H9 (cell line): ENCODE data around the gene HLA-DRB1. TPM values are rescaled to one million over a fixed set of nuclear protein-coding genes. Genes with fewer than 3 reads are reported as not detected.
A peak's percentile ranks its signal among the peaks of the same experiment; 100 is the strongest.

Experiments used
- DNase-seq: peaks from one replicate; pipeline ENCODE4 v3.0.0-alpha.2; 2017
- H2AFZ ChIP-seq: one replicate; pipeline ENCODE4 v1.6.1; 2013; ENCODE audit warnings: mild to moderate bottlenecking, low read length, control low read depth, moderate library complexity
- H2AK5ac ChIP-seq: 2 replicates; pipeline ENCODE4 v1.6.1; 2013; ENCODE audit warnings: low read length, control low read depth, mixed read lengths; ENCODE audit not compliant: insufficient read length
- H2BK120ac ChIP-seq: one replicate; pipeline ENCODE4 v1.6.1; 2013; ENCODE audit warnings: low read depth, mild to moderate bottlenecking, low read length, control low read depth, inconsistent platforms; ENCODE audit not compliant: poor library complexity, severe bottlenecking
- H2BK12ac ChIP-seq: 2 replicates; pipeline ENCODE4 v1.6.1; 2013; ENCODE audit warnings: low read length, control low read depth, mixed read lengths, low read depth; ENCODE audit not compliant: insufficient read length
- H2BK15ac ChIP-seq: 2 replicates; pipeline ENCODE4 v1.6.1; 2013; ENCODE audit warnings: low read depth, low read length, control low read depth
- H2BK20ac ChIP-seq: one replicate; pipeline ENCODE4 v1.6.1; 2013; ENCODE audit warnings: low read depth, mild to moderate bottlenecking, low read length, control low read depth, inconsistent platforms; ENCODE audit not compliant: poor library complexity, severe bottlenecking
- H2BK5ac ChIP-seq: 2 replicates; pipeline ENCODE4 v1.6.1; 2013; ENCODE audit warnings: low read length, control low read depth, mixed read lengths; ENCODE audit not compliant: insufficient read length
- H3K14ac ChIP-seq: 2 replicates; pipeline ENCODE4 v1.6.1; 2013; ENCODE audit warnings: low read length, control low read depth; ENCODE audit not compliant: insufficient read depth
- H3K18ac ChIP-seq: 2 replicates; pipeline ENCODE4 v1.6.1; 2013; ENCODE audit warnings: low read depth, mild to moderate bottlenecking, mixed read lengths, low read length, control low read depth; ENCODE audit not compliant: insufficient read length
- H3K23ac ChIP-seq: 2 replicates; pipeline ENCODE4 v1.6.1; 2013; ENCODE audit warnings: low read length, control low read depth, mixed read lengths, low read depth; ENCODE audit not compliant: insufficient read length
- H3K23me2 ChIP-seq: 2 replicates; pipeline ENCODE4 v1.6.1; 2013; ENCODE audit warnings: low read depth, mild to moderate bottlenecking, mixed read lengths, low read length, control low read depth; ENCODE audit not compliant: insufficient read length, poor library complexity, severe bottlenecking
- H3K27ac ChIP-seq: 2 replicates; pipeline ENCODE4 v1.5.1; 2013; ENCODE audit warnings: low read length, control low read depth, mixed read lengths, low read depth; ENCODE audit not compliant: insufficient read length
- H3K27me3 ChIP-seq: 2 replicates; pipeline ENCODE4 v1.6.1; 2013; ENCODE audit warnings: low read length, control low read depth, inconsistent platforms; ENCODE audit not compliant: insufficient read depth
- H3K4ac ChIP-seq: 2 replicates; pipeline ENCODE4 v1.6.1; 2013; ENCODE audit warnings: low read depth, mild to moderate bottlenecking, control low read depth, inconsistent platforms, low read length, moderate library complexity
- H3K4me1 ChIP-seq: 2 replicates; pipeline ENCODE4 v1.6.1; 2013; ENCODE audit warnings: low read length, control low read depth, inconsistent platforms; ENCODE audit not compliant: insufficient read depth
- H3K4me2 ChIP-seq: 2 replicates; pipeline ENCODE4 v1.6.1; 2013; ENCODE audit warnings: low read length, control low read depth, mixed read lengths; ENCODE audit not compliant: insufficient read length, insufficient read depth
- H3K56ac ChIP-seq: 2 replicates; pipeline ENCODE4 v1.6.1; 2013; ENCODE audit warnings: low read depth, mild to moderate bottlenecking, mixed read lengths, low read length, control low read depth; ENCODE audit not compliant: insufficient read length
- H3K79me1 ChIP-seq: 2 replicates; pipeline ENCODE4 v1.6.1; 2013; ENCODE audit warnings: low read depth, mild to moderate bottlenecking, moderate library complexity, low read length, control low read depth, inconsistent platforms; ENCODE audit not compliant: insufficient read depth, poor library complexity, severe bottlenecking
- H3K79me2 ChIP-seq: 2 replicates; pipeline ENCODE4 v1.6.1; 2013; ENCODE audit warnings: low read length, control low read depth, inconsistent platforms; ENCODE audit not compliant: insufficient read depth
- H3K9ac ChIP-seq: 2 replicates; pipeline ENCODE4 v1.6.1; 2013; ENCODE audit warnings: low read length, control low read depth, mixed read lengths; ENCODE audit not compliant: insufficient read length; ENCODE audit errors: extremely low read depth
- H3K9me3 ChIP-seq: one replicate; pipeline ENCODE4 v1.6.1; 2013; ENCODE audit warnings: low read depth, low read length, inconsistent platforms; ENCODE audit not compliant: control insufficient read depth
- H3T11ph ChIP-seq: one replicate; pipeline ENCODE4 v1.6.1; 2013; ENCODE audit warnings: mild to moderate bottlenecking, low read length, control low read depth, inconsistent platforms
- H4K20me1 ChIP-seq: one replicate; pipeline ENCODE4 v1.6.1; 2013; ENCODE audit not compliant: control insufficient read depth, insufficient read length, insufficient read depth
- H4K5ac ChIP-seq: 2 replicates; pipeline ENCODE4 v1.6.1; 2013; ENCODE audit warnings: low read depth, mild to moderate bottlenecking, mixed read lengths, low read length, control low read depth; ENCODE audit not compliant: insufficient read length
- H4K8ac ChIP-seq: replicated peaks from 2 replicates; pipeline ENCODE4 v1.6.1; 2013; ENCODE audit warnings: low read length, control low read depth, mixed read lengths, low read depth; ENCODE audit not compliant: insufficient read length
- H4K91ac ChIP-seq: 2 replicates; pipeline ENCODE4 v1.6.1; 2013; ENCODE audit warnings: low read depth, mild to moderate bottlenecking, moderate library complexity, mixed read lengths, low read length, control low read depth; ENCODE audit not compliant: insufficient read length
- H3K27ac Mint-ChIP-seq, 3 experiments: 2 replicates in 2 of 3; 3 replicates in 1 of 3; pipeline ENCODE4 v1.8.0; 2020 to 2021; ENCODE audit warnings: mixed read lengths in 3 of 3, mild to moderate bottlenecking in 1 of 3, moderate library complexity in 1 of 3
- H3K27me3 Mint-ChIP-seq: 2 replicates; pipeline ENCODE4 v1.8.0; 2021; ENCODE audit warnings: low read depth, mild to moderate bottlenecking, moderate library complexity, mixed read lengths
- H3K36me3 Mint-ChIP-seq, 3 experiments: 2 replicates in 2 of 3; 3 replicates in 1 of 3; pipeline ENCODE4 v1.8.0; 2020 to 2021; ENCODE audit warnings: low read depth in 3 of 3, mixed read lengths in 3 of 3; ENCODE audit not compliant: insufficient read depth in 1 of 3
- H3K4me1 Mint-ChIP-seq, 2 experiments: 2 replicates each; pipeline ENCODE4 v1.8.0; 2020; ENCODE audit warnings: mixed read lengths in 2 of 2
- H3K4me3 Mint-ChIP-seq, 2 experiments: 2 replicates in 1 of 2; 3 replicates in 1 of 2; pipeline ENCODE4 v1.8.0; 2020 to 2021; ENCODE audit warnings: mild to moderate bottlenecking in 2 of 2, mixed read lengths in 2 of 2, moderate library complexity in 1 of 2
- H3K9me3 Mint-ChIP-seq, 2 experiments: 2 replicates in 1 of 2; 3 replicates in 1 of 2; pipeline ENCODE4 v1.8.0; 2020; ENCODE audit warnings: mild to moderate bottlenecking in 2 of 2, mixed read lengths in 2 of 2, moderate library complexity in 1 of 2
- CTCF ChIP-seq: fragments of 200-600 bp; sonication (generic); conservative IDR thresholded peaks from 3 replicates; pipeline ENCODE4 v1.8.0; 2021; ENCODE audit warnings: antibody characterized with exemption, mild to moderate bottlenecking
- WGBS: extraction: QIAGEN DNeasy Blood & Tissue Kit; methylation state at CpG from one replicate; pipeline ENCODE4 v1.1.7; 2013; ENCODE audit warnings: missing lambda C conversion rate, low lambda C conversion rate, mixed read lengths; ENCODE audit not compliant: insufficient read length; ENCODE audit errors: extremely low coverage; 5-methylcytosine and 5-hydroxymethylcytosine counted together
- total RNA-seq: library from RNA; stranded (reverse); gene quantifications from 2 replicates; pipeline ENCODE4 v1.2.1, GENCODE V29; 2021

HLA-DRB1 gene
- total RNA-seq, 1 experiment from 2014 or later = 25.9 TPM

GRCh38 chr6:32615885-32616532 lies 26.4 kb upstream of the HLA-DRB1 start:
- H3K27ac Mint-ChIP-seq = no peak overlapping the region; a peak in 1 of 7 replicates
- H3K14ac ChIP-seq = no peak overlapping the region

More at GRCh38 chr6:32615885-32616532, 26.4 kb upstream of the HLA-DRB1 start:
- H3K4me3 Mint-ChIP-seq = no peak overlapping the region
- no peak overlapping the region for H2BK120ac ChIP-seq
- H3K79me2 ChIP-seq = no peaks in the 10 kb centered on the region
- H3T11ph ChIP-seq = no peak overlapping the region
- peak; percentile 31 for DNase-seq
- no peak overlapping the region for H3K4ac ChIP-seq
- no peak overlapping the region for H2BK12ac ChIP-seq
- H4K8ac ChIP-seq = no peak overlapping the region
- no CpG with 5 or more reads among the region's 3 CpGs for WGBS
- H3K4me1 ChIP-seq = peaks cover 2% of the 10 kb centered on the region; the same call in 1 of the 2 replicates
- no peak overlapping the region for H2BK15ac ChIP-seq
- no peak overlapping the region for H4K5ac ChIP-seq
- H2BK5ac ChIP-seq = no peak overlapping the region
- H3K9me3 ChIP-seq = no peaks in the 10 kb centered on the region
- H3K18ac ChIP-seq = no peak overlapping the region
- H3K9ac ChIP-seq = no peak overlapping the region
- no peaks in the 10 kb centered on the region for H3K27me3 Mint-ChIP-seq
- H4K20me1 ChIP-seq = no peaks in the 10 kb centered on the region
- no peaks in the 10 kb centered on the region for H3K79me1 ChIP-seq
- H2AK5ac ChIP-seq = no peak overlapping the region
- H3K56ac ChIP-seq = no peak overlapping the region
- TF ChIP-seq CTCF = peak; percentile 33; the same call in 2 of the 3 replicates
- H3K27me3 ChIP-seq = no peaks in the 10 kb centered on the region
- H3K9me3 Mint-ChIP-seq = no peaks in the 10 kb centered on the region; a peak in 1 of 5 replicates
- H2AFZ ChIP-seq = no peak overlapping the region
- H3K4me2 ChIP-seq = no peak overlapping the region
- no peak overlapping the region for H2BK20ac ChIP-seq
- peaks cover 13 to 21% of the 10 kb centered on the region in 2 experiments for H3K4me1 Mint-ChIP-seq
- no peaks in the 10 kb centered on the region for H3K23me2 ChIP-seq
- H3K27ac ChIP-seq = no peak overlapping the region
- H3K23ac ChIP-seq = no peak overlapping the region
- no peak overlapping the region for H4K91ac ChIP-seq
- no peaks in the 10 kb centered on the region for H3K36me3 Mint-ChIP-seq
